Left lung (tissue), 10 donors: ENCODE results near the gene PIK3AP1. TPM values are rescaled to one million over a fixed set of nuclear protein-coding genes. Genes with fewer than 3 reads are reported as not detected.
A peak's percentile ranks its signal among the peaks of the same experiment; 100 is the strongest.
"Not testable (repeated sequence)": the region's sequence is repeated elsewhere in the genome, so short reads cannot be mapped to it uniquely, and the experiment has no call there.

ENCODE experiments used
- ATAC-seq: fragments of 200-7000 bp; cut with Tn5 transposase; one replicate; pipeline ENCODE4 v1.9.1; 2020; ENCODE audit warnings: moderate library complexity
- DNase-seq, 4 donors: peaks; one replicate each; pipeline ENCODE4 v3.0.0-alpha.2; 2013 to 2020
- H3K27ac ChIP-seq, 2 donors: fragments of 200-600 bp; sonication (generic) in 1 of 2; one replicate each; pipeline versions ENCODE4 v1.5.0 to v1.8.0; 2020 to 2021
- H3K27me3 ChIP-seq, 2 donors: fragments of 200-600 bp; sonication (generic) in 1 of 2; one replicate each; pipeline versions ENCODE4 v1.5.0 to v1.8.0; 2020 to 2021
- H3K36me3 ChIP-seq, 2 donors: fragments of 200-600 bp; sonication (generic) in 1 of 2; one replicate each; pipeline versions ENCODE4 v1.5.0 to v1.8.0; 2020 to 2021
- H3K4me1 ChIP-seq, 2 donors: fragments of 200-600 bp; one replicate each; pipeline ENCODE4 v1.8.0; 2021
- H3K4me3 ChIP-seq, 2 donors: fragments of 200-600 bp; sonication (generic) in 1 of 2; one replicate each; pipeline versions ENCODE4 v1.5.0 to v1.8.0; 2020 to 2021; ENCODE audit warnings: mild to moderate bottlenecking in 1 of 2
- H3K9me3 ChIP-seq, 2 donors: fragments of 200-600 bp; sonication (generic) in 1 of 2; one replicate each; pipeline versions ENCODE4 v1.5.0 to v1.8.0; 2020 to 2021
- CTCF ChIP-seq, 2 donors: fragments of 200-600 bp; sonication (generic) in 1 of 2; IDR thresholded peaks; one replicate each; pipeline versions ENCODE4 v1.5.0 to v1.8.0; 2021; ENCODE audit warnings: antibody characterized with exemption in 2 of 2
- intact Hi-C, 2 donors: fragments of 100-400 bp; cut with DNase I; formaldehyde crosslinking; loops; one replicate each; pipeline versions ENCODE4 v1.11.2 to v1.14.2; 2022
- polyA plus RNA-seq, 6 donors: library from polyadenylated mRNA; unstranded; fragments of 120-200 nt; gene quantifications; one replicate each; pipeline ENCODE4 v1.2.1, GENCODE V29; 2013; ENCODE audit not compliant: insufficient read length in 6 of 6
- total RNA-seq, 2 donors: library from RNA; stranded (reverse); fragmentation: NEBNext Ultra II Directional; extraction: Animal tissue kit (Norgen Biotek cat#: 25700); gene quantifications; one replicate each; pipeline ENCODE4 v1.2.1, GENCODE V29; 2021
- donor health status: DM: no; HTN: yes; CAD: no.
- donor health status: DM: no; HTN: no; CAD: no.

Gene PIK3AP1
- total and polyA plus RNA-seq, 8 donors = 2.3 to 91.3 (median 3.6) TPM

GRCh38 chr10:96764425-96765060 lies 44.2 kb upstream of the PIK3AP1 start:
- no peak for DNase-seq
- Histone ChIP-seq H3K4me3 (no peak overlapping the region), H3K36me3 (no peaks in the 10 kb centered on the region), H3K27ac (no peak overlapping the region), H3K4me1 (no peaks in the 10 kb centered on the region), H3K9me3 (no peaks in the 10 kb centered on the region), H3K27me3 (no peaks in the 10 kb centered on the region)
- intact Hi-C loops = no loop called here
- no peak for ATAC-seq
- TF ChIP-seq CTCF (IDR thresholded peaks at IDR 0.05) = no peak

GRCh38 chr10:96758423-96758822 lies 38.1 kb upstream of the PIK3AP1 start:
- no peak for TF ChIP-seq CTCF (IDR thresholded peaks at IDR 0.05)

GRCh38 chr10:96756111-96756903 lies 36.0 kb upstream of the PIK3AP1 start:
- intact Hi-C loops = loop anchor here in 1 of 2 donors (10.0 kb wide), 1 partner anchor 112 kb away; no protein-coding TSS in a partner anchor
- Histone ChIP-seq H3K27me3 (no peaks in the 10 kb centered on the region), H3K4me1 (peaks cover 0 to 5% of the 10 kb centered on the region in 2 donors), H3K9me3 (no peaks in the 10 kb centered on the region), H3K4me3 (no peak overlapping the region), H3K27ac (no peak overlapping the region), H3K36me3 (no peaks in the 10 kb centered on the region)
- no peak for DNase-seq
- ATAC-seq = no peak
- TF ChIP-seq CTCF (IDR thresholded peaks at IDR 0.05) = no peak

More at GRCh38 chr10:96758423-96758822, 38.1 kb upstream of the PIK3AP1 start:
- Histone ChIP-seq H3K27ac (no peak overlapping the region), H3K4me1 (peaks cover 0 to 5% of the 10 kb centered on the region in 2 donors), H3K27me3 (no peaks in the 10 kb centered on the region), H3K9me3 (no peaks in the 10 kb centered on the region), H3K4me3 (no peak overlapping the region), H3K36me3 (no peaks in the 10 kb centered on the region)
- intact Hi-C loops = loop anchor here in 1 of 2 donors (10.0 kb wide), 1 partner anchor 114 kb away; no protein-coding TSS in a partner anchor
- DNase-seq = no peak
- ATAC-seq = peak; percentile 37

GRCh38 chr10:96753956-96754355 lies 33.6 kb upstream of the PIK3AP1 start:
- H3K27ac ChIP-seq = no peak overlapping the region
- H3K36me3 ChIP-seq = no peaks in the 10 kb centered on the region
- DNase-seq = no peak
- no peak overlapping the region for H3K4me3 ChIP-seq
- TF ChIP-seq CTCF (IDR thresholded peaks at IDR 0.05) = no peak
- peaks cover 0 to 5% of the 10 kb centered on the region in 2 donors for H3K4me1 ChIP-seq
- no peaks in the 10 kb centered on the region for H3K27me3 ChIP-seq
- H3K9me3 ChIP-seq = no peaks in the 10 kb centered on the region
- intact Hi-C loops = loop anchor here in 1 of 2 donors (10.0 kb wide), 1 partner anchor 109 kb away; no protein-coding TSS in a partner anchor
- no peak for ATAC-seq

- no peaks in the 10 kb centered on the region for H3K36me3 ChIP-seq
- ATAC-seq (no peak), DNase-seq (no peak)
- no peaks in the 10 kb centered on the region for H3K9me3 ChIP-seq
- H3K27ac ChIP-seq = no peak overlapping the region
- no peaks in the 10 kb centered on the region for H3K27me3 ChIP-seq
- H3K4me1 ChIP-seq = peaks cover 0 to 13% of the 10 kb centered on the region in 2 donors
- TF ChIP-seq CTCF (IDR thresholded peaks at IDR 0.05) = no peak
- no peak overlapping the region for H3K4me3 ChIP-seq
- intact Hi-C loops = loop anchor here in 1 of 2 donors (10.0 kb wide), 1 partner anchor 108 kb away; no protein-coding TSS in a partner anchor
Observed at GRCh38 chr10:96752375-96752774, 32.1 kb upstream of the PIK3AP1 start.

- not testable (repeated sequence) for H3K27me3 ChIP-seq, H3K9me3 ChIP-seq, ATAC-seq, H3K27ac ChIP-seq, H3K36me3 ChIP-seq, DNase-seq, H3K4me3 ChIP-seq
- peaks cover 0 to 13% of the 10 kb centered on the region in 2 donors for H3K4me1 ChIP-seq
- intact Hi-C loops = loop anchor here in 1 of 2 donors (10.0 kb wide), 1 partner anchor 106 kb away; no protein-coding TSS in a partner anchor
Observed at GRCh38 chr10:96750316-96750715, 30.0 kb upstream of the PIK3AP1 start.
